Measurements from ENCODE around the gene RECQL5. TPM values are rescaled to one million over a fixed set of nuclear protein-coding genes. Genes with fewer than 3 reads are reported as not detected.

Gene RECQL5
- 17.4 and 27.6 TPM in 2 replicates for total RNA-seq

GRCh38 chr17:75666959-75667790, at the start of gene RECQL5, which contains the start of gene SAP30BP:
RECQL5 (minus strand) TSS chr17:75667154; CDS start chr17:75666557, 597 bp downstream.
SAP30BP (plus strand) TSS chr17:75667338; CDS start chr17:75667373, 35 bp downstream.

GRCh38 chr17:75632863-75633485, 34.0 kb downstream of the RECQL5 start, which contains the start of gene SMIM5:
SMIM5 (plus strand) TSS chr17:75633434; CDS start chr17:75640202, 6,768 bp downstream.

GRCh38 chr17:75587675-75588595, 79.0 kb downstream of the RECQL5 start, which contains the start of gene MYO15B:
MYO15B (plus strand) TSS chr17:75587800; CDS start chr17:75588058, 258 bp downstream.

Other genes with a start within 250 kb of the RECQL5 start
- gene TMEM94, start 210.5 kb downstream of the RECQL5 start, total RNA-seq = 12.0 and 37.5 TPM in 2 replicates
- gene CASKIN2, start 151.6 kb downstream of the RECQL5 start, total RNA-seq = 3.8 and 10.3 TPM in 2 replicates
- 16.5 and 26.7 TPM in 2 replicates for gene TSEN54, start 150.6 kb downstream of the RECQL5 start, total RNA-seq
- gene LLGL2, start 141.5 kb downstream of the RECQL5 start, total RNA-seq = 36.4 and 46.8 TPM in 2 replicates
- gene MYO15B, start 79.4 kb downstream of the RECQL5 start, total RNA-seq = 2.4 and 3.6 TPM in 2 replicates
- 0.34 and 0.93 TPM in 2 replicates for gene SMIM5, start 33.7 kb downstream of the RECQL5 start, total RNA-seq
- gene SAP30BP, start 184 bp upstream of the RECQL5 start, total RNA-seq = 52.3 and 65.1 TPM in 2 replicates
- 488 and 974 TPM in 2 replicates for gene ITGB4, start 54.3 kb upstream of the RECQL5 start, total RNA-seq
- gene GALK1, start 98.0 kb upstream of the RECQL5 start, total RNA-seq = 9.9 and 16.0 TPM in 2 replicates
- gene UNK, start 117.7 kb upstream of the RECQL5 start, total RNA-seq = 9.2 and 16.2 TPM in 2 replicates
- gene UNC13D, start 177.2 kb upstream of the RECQL5 start, total RNA-seq = 13.7 and 14.8 TPM in 2 replicates
- gene WBP2, start 188.2 kb upstream of the RECQL5 start, total RNA-seq = 29.7 and 40.7 TPM in 2 replicates
- gene TRIM47, start 211.4 kb upstream of the RECQL5 start, total RNA-seq = 14.4 and 47.8 TPM in 2 replicates
- gene TRIM65, start 229.8 kb upstream of the RECQL5 start, total RNA-seq = 18.1 and 25.3 TPM in 2 replicates
- 33.5 TPM in 2 replicates for gene MRPL38, start 237.7 kb upstream of the RECQL5 start, total RNA-seq

All from nasal cavity respiratory epithelium epithelial cell of viscerocranial mucosa (primary cell).